Activated T-helper 2 cell treated with anti-CD3 and anti-CD28 coated beads, Interferon-gamma antibody, Interleukin-2, Interleukin-4, amounts not matched to agents 10 μg/mL and 5 μg/mL and 100 μg/mL, durations not matched to agents 14 hours and 24 hours and 36 hours (primary cell): Measurements from ENCODE around the gene DNMT3L. TPM values are rescaled to one million over a fixed set of nuclear protein-coding genes. Genes with fewer than 3 reads are reported as not detected.

ENCODE experiments used
- DNase-seq: peaks from one replicate; pipeline ENCODE4 v3.0.0; 2021; ENCODE audit warnings: low spot score
- H3K27ac Mint-ChIP-seq: one replicate; pipeline ENCODE4 v1.8.0; 2021; ENCODE audit warnings: mixed read lengths
- H3K27me3 Mint-ChIP-seq: one replicate; pipeline ENCODE4 v1.8.0; 2021; ENCODE audit warnings: low read depth, mixed read lengths
- H3K36me3 Mint-ChIP-seq: one replicate; pipeline ENCODE4 v1.8.0; 2021; ENCODE audit warnings: low read depth, mixed read lengths
- H3K4me1 Mint-ChIP-seq: one replicate; pipeline ENCODE4 v1.8.0; 2021; ENCODE audit warnings: low read depth, mixed read lengths
- H3K4me3 Mint-ChIP-seq: one replicate; pipeline ENCODE4 v1.8.0; 2021; ENCODE audit warnings: low read depth, mild to moderate bottlenecking, moderate library complexity, mixed read lengths
- H3K9me3 Mint-ChIP-seq: one replicate; pipeline ENCODE4 v1.8.0; 2021; ENCODE audit warnings: mixed read lengths
- intact Hi-C: fragments of 100-400 bp; cut with micrococcal nuclease; formaldehyde crosslinking; loops from one replicate; pipeline ENCODE4 v1.15.1; 2023
- total RNA-seq: library from RNA; stranded (reverse); gene quantifications from 2 replicates; pipeline ENCODE4 v1.2.3, GENCODE V29; 2022

DNMT3L gene
- total RNA-seq, 1 donor from 2014 or later, result not detected

DNA sequence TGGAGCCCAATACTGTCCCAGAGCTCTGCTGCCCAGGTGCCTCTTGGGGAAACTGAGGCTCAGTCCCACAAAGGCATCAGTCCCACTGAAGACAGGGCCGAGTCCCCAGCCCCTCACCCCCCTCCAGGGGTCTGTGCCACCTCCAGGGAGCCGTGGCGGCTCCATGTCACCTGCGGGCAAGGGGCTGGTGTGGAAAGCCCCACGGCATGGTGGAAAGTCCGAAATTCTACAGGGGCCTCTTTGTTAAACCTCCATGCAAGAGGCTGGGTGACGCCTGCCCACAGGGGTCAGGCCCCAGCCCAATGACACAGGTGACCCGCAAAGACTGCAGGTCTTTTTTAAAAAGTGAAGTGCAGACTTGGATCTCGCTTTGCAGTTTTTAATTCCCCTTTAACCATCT, 20.7 kb upstream of the DNMT3L start:
- intact Hi-C loops, result no loop called here
- Mint-ChIP-seq H3K4me3 (no peak overlapping the region), H3K4me1 (no peaks in the 10 kb centered on the region)

DNA sequence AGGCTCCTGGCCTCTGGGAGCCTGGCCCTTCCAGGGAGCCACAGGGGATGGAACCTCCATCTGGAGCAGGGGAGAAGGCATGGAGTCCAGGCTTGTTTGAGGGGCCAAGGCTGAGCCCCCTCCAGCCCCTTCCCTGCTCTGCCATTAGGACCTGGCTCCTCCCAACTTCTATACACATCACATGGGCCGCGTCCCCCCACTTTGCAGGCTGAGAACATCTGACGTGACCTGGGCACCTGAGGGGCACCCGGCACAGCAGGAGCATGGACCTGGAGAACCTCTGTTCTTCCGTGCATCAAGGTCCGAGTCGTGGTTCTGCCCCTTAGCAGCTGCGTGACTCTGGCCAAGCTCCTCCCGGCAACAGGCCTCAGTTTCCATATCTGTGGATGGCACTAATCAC, 20.1 kb upstream of the DNMT3L start:
- H3K4me1 Mint-ChIP-seq, result no peaks in the 10 kb centered on the region
- H3K27me3 Mint-ChIP-seq, result peaks cover 6% of the 10 kb centered on the region
- no peak for DNase-seq
- intact Hi-C loops, result no loop called here
- no peak overlapping the region for H3K4me3 Mint-ChIP-seq
- no peak overlapping the region for H3K27ac Mint-ChIP-seq
- H3K36me3 Mint-ChIP-seq, result no peaks in the 10 kb centered on the region
- no peaks in the 10 kb centered on the region for H3K9me3 Mint-ChIP-seq

More for the DNA sequence above, 20.7 kb upstream of the DNMT3L start:
- Mint-ChIP-seq H3K27me3 (peaks cover 6% of the 10 kb centered on the region), H3K27ac (no peak overlapping the region), H3K9me3 (no peaks in the 10 kb centered on the region), H3K36me3 (no peaks in the 10 kb centered on the region)
- DNase-seq, result no peak

DNA sequence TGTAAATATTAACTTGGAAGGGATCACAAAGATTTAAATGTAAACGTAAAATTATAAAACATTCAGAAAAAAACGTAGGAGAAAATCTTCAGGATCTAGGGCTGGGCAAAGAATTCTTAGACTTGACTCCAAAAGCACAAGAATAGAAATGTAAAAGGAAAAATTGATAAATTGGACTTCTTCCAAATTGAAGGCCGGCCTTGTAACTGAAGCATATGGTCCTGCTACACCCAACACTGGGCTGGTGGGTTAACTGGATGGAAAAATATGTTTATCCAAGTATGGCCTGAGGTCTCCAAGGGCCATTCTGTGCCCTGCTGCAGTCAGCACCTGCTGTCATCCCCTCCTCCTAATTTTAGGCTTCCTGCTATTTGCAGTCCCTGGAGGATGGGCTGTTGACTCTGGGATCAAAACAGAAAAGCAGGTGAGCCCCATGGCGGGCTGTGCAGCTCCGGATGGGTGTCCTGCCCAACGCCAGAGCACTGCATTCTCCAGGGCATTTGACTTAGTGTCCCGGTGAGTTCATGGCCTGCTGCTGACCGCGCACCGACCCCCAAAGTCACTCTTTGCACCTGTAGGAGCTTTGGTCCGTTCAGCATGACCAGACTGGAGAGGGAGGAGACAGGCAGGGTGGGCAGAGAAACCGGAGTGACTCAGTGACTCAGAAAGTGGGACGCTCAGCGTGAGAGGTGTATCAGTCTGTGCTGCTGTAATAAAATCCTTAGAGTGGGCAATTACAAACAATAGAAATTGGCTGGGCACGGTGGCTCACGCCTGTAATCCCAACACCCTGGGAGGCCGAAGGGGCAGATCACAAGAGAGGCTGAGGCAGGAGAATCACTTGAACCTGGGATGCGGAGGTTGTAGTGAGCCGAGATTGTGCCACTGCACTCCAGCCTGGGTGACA, 17.9 kb upstream of the DNMT3L start:
- intact Hi-C loops, result no loop called here
- no peaks in the 10 kb centered on the region for H3K36me3 Mint-ChIP-seq
- H3K4me1 Mint-ChIP-seq, result no peaks in the 10 kb centered on the region
- no peak for DNase-seq
- H3K4me3 Mint-ChIP-seq, result no peak overlapping the region
- H3K27me3 Mint-ChIP-seq, result peaks cover 17% of the 10 kb centered on the region
- H3K27ac Mint-ChIP-seq, result no peak overlapping the region
- no peaks in the 10 kb centered on the region for H3K9me3 Mint-ChIP-seq

DNA sequence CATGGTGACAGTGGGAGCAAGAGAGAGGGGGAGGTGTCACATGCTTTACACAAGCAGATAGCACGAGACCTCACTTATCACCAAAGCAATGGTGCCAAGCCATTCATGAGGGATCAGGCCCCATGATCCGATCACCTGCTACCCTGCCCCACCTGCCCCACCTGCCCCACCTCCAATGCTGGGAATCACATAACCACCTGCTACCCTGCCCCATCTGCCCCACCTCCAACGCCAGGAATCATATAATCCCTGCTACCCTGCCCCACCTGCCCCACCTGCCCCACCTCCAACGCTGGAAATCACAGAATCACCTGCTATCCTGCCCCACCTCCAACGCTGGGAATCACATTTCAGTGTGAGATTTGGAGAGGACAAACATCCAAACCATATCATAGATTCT, 13.3 kb upstream of the DNMT3L start:
- Mint-ChIP-seq H3K36me3 (no peaks in the 10 kb centered on the region), H3K4me3 (no peak overlapping the region)
- no peak for DNase-seq

DNA sequence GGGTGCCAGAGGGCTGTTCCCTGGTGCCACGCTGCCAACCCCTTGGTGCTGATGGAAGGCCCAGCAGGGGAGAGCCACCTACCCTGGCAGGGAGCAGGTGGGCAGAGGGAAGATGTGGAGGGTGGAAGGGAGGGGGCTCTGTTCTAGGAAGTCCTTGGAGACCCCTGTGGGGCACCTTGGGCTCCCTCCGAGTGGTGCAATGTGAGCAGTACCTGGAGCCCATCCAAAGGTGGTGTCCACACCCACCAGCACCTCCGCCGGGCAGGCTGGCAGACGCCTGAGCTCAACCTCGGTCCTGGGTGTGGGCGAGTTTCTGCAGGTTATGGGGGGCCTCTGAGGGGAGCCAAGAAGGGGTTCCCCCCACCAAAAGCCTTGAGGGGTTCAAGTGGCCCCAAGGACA, 11.3 kb upstream of the DNMT3L start:
- Mint-ChIP-seq H3K4me1 (no peaks in the 10 kb centered on the region), H3K27ac (no peak overlapping the region), H3K4me3 (no peak overlapping the region), H3K9me3 (no peaks in the 10 kb centered on the region), H3K27me3 (peaks cover 14% of the 10 kb centered on the region), H3K36me3 (no peaks in the 10 kb centered on the region)
- no peak for DNase-seq
- intact Hi-C loops, result no loop called here

More for the DNA sequence above, 13.3 kb upstream of the DNMT3L start:
- Mint-ChIP-seq H3K4me1 (no peaks in the 10 kb centered on the region), H3K27ac (no peak overlapping the region), H3K27me3 (peaks cover 16% of the 10 kb centered on the region), H3K9me3 (no peaks in the 10 kb centered on the region)
- intact Hi-C loops, result no loop called here

DNA sequence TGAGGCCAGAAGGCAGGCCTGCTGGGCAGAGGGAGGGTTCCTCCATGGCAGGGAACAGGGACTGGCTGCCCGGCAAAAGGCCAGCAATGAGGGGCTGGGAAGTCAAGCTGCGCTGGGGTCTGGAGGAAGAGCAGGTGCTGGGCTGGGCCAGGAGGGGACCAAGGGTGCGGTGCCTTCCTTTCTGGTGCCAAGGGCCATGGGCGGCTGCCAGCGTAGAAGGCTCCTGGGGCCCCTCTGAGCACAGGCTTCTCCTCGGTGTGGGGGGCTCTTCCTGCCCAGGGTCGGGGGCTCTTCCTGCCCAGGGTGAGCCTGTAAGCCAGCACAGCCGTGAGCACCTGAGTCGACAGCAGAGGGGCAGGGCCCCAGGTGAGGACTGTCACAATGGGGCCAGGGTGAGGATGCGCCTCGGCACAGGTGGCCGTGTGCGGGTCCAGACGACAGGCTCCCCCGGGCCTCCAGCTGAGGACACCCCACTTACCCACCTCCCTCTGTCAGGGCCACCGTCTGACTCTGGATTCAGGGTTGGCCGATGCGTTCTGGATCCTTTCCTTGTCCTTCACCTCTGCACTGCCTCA, 10.7 kb upstream of the DNMT3L start:
- Mint-ChIP-seq H3K27ac (no peak overlapping the region), H3K36me3 (no peaks in the 10 kb centered on the region), H3K4me3 (no peak overlapping the region), H3K4me1 (no peaks in the 10 kb centered on the region), H3K27me3 (peaks cover 14% of the 10 kb centered on the region), H3K9me3 (no peaks in the 10 kb centered on the region)
- intact Hi-C loops, result no loop called here
- no peak for DNase-seq

DNA sequence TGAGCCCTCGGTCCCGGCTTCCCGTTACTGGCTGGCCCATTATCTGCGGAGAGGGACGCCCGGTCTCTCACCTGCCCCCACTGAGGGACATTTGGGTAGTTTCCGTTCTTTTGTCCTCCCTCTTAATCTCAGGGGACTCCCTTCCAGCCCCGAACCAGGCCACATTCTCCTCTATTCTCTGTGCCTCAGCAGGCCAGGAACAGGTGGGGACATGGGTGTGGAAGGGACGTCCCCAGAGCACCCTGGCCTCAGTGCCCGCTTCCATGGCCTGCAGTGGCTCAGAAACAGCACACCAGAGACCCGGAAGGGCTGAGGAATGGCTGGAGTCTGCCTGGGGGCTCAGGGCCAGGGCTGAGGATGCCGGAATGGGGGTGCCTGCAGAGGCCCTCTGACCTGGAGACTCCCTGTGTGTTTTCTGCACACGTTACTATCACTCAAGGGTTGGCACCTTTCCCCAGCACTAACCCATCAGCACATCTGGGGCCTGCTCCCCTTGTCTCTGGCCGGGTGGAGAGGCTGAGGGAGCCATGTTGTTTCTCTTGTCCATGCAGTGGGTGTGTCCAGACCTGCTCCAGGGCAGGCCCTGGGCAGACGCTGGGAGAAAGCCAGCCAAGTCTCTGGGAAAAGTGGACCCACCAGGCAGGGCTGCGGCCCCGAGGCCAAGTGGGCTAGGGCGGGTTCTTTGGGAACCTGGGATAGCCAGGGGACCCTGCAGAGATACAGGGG, 10.0 kb upstream of the DNMT3L start:
- Mint-ChIP-seq H3K4me1 (no peaks in the 10 kb centered on the region), H3K4me3 (no peak overlapping the region), H3K27ac (no peak overlapping the region), H3K9me3 (no peaks in the 10 kb centered on the region), H3K36me3 (no peaks in the 10 kb centered on the region), H3K27me3 (peaks cover 14% of the 10 kb centered on the region)
- no peak for DNase-seq
- intact Hi-C loops, result no loop called here

DNA sequence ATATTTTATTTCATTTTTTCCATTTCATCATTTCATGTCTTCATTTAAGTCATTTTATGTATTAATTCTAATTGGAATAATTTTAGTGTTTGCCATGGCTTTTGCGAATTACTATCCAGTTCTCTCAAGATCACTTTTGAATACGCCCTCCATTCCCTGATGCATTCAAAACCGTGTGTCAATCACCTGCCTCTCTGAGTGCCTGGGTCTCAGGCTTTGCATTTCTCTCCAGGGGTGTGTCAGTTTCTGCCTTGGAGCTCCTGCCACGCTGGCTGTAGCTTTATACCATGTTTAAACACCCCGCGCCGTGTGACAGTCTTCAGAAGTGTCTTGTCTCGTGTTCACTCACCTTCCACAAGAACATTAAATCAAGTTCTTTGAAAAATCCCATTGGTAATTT, 7.4 kb upstream of the DNMT3L start:
- intact Hi-C loops, result no loop called here
- H3K27me3 Mint-ChIP-seq, result peaks cover 1% of the 10 kb centered on the region
- H3K4me1 Mint-ChIP-seq, result no peaks in the 10 kb centered on the region

DNA sequence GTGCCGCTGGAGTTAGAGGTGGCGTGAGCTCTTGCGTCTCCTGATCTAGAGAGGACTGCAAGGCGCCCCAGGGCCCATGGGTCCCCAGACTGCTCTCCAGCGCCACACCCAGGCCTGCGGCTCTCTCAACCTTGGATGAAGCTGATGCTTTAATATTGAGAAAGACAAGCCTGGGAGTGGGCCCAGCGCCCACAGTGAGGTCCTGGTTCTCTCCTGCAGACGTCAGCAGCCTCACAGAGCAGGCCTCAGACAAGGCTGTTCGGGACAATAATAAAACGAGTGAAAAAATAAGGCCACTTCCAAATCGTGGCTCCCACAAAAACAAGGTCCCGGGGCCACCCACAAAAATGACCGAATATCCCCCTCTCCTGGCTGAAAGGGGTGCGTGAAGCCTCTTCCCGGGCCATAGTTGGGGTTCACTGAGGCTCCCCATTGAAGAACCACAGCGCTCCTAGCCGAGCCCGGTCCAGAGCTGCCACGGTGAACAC, 6.0 kb upstream of the DNMT3L start:
- no peak overlapping the region for H3K27ac Mint-ChIP-seq
- peaks cover 1% of the 10 kb centered on the region for H3K27me3 Mint-ChIP-seq
- no peaks in the 10 kb centered on the region for H3K9me3 Mint-ChIP-seq
- no peaks in the 10 kb centered on the region for H3K4me1 Mint-ChIP-seq
- DNase-seq, result no peak
- no peak overlapping the region for H3K4me3 Mint-ChIP-seq
- intact Hi-C loops, result no loop called here
- no peaks in the 10 kb centered on the region for H3K36me3 Mint-ChIP-seq

More for the DNA sequence above, 7.4 kb upstream of the DNMT3L start:
- no peak for DNase-seq
- no peaks in the 10 kb centered on the region for H3K9me3 Mint-ChIP-seq
- no peak overlapping the region for H3K4me3 Mint-ChIP-seq
- no peak overlapping the region for H3K27ac Mint-ChIP-seq
- no peaks in the 10 kb centered on the region for H3K36me3 Mint-ChIP-seq

DNA sequence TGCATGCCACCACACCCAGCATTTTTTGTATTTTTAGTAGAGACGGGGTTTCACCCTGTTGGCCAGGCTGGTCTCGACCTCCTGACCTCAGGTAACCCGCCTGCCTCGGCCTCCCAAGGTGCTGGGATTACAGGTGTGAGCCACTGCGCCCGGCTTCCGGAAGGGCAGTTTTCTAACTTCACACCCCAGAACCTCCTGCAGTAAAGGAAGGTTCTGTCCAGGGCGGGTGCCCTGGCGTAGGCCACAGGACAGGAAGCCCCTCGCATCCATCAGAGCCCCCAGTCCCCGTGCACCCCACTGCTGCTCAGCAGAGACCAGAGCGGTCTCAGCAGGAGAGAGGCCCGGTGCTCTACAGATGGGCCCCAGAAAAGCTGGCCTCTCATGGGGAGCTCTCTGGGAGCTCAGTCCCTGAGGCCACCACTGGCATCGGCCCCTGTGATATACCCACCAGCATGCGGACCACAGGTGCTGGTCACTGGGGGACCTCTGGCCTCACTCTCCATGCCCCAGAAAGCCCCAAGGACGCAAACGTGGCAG, 4.1 kb upstream of the DNMT3L start:
- Mint-ChIP-seq H3K9me3 (no peaks in the 10 kb centered on the region), H3K4me3 (no peak overlapping the region), H3K4me1 (no peaks in the 10 kb centered on the region), H3K36me3 (no peaks in the 10 kb centered on the region), H3K27me3 (peaks cover 1% of the 10 kb centered on the region), H3K27ac (no peak overlapping the region)
- intact Hi-C loops, result no loop called here
- DNase-seq, result no peak

DNA sequence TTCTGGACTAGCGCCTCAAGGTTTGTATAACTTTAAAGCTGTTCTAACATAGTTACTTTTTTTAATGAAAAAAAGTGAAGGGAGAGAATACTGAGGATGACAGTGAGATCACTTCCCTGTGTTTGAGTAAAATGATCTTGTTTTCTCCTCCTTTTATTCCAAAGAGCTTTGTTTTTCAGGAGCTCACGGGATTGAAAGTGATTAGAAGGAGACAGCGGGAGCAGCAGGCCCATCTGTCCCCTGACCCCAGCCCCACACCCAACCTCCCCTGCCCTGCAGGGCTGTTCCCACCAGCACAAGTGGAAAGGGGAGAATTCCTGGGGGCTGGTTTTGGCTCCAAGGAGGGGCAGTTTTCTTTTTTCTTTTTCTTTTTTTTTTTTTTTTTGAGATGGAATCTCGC, 2.1 kb upstream of the DNMT3L start:
- Mint-ChIP-seq H3K27ac (no peak overlapping the region), H3K36me3 (no peaks in the 10 kb centered on the region), H3K9me3 (no peaks in the 10 kb centered on the region), H3K4me3 (no peak overlapping the region), H3K4me1 (no peaks in the 10 kb centered on the region), H3K27me3 (peaks cover 2% of the 10 kb centered on the region)
- DNase-seq, result no peak
- intact Hi-C loops, result no loop called here

DNA sequence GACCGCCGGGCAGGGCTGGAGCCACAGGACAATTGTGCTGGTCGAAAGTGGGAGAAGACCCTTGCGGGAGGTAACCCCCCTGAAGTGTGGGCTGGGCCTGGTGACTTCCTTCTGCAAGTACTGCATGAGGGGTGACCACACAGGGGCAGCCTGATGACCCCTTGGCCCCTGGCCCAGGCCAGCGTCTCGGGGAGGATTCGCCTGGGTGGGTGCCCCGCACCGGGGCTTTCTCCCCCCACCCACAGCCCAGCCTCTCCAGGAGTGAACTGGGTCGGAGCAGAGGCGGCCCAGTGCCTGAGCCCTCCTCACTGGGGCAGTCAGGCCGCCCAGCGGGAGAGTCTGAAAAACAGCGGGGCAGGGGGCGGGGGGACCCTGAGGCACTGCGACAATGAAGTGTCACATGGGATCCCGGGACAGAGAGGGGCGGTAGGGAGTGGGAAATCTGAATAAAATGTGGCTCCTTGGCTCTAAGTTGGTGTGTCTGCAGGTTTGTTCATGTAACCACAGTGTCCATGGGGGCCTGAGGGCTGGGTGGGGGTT, 1.6 kb upstream of the DNMT3L start:
- no peaks in the 10 kb centered on the region for H3K36me3 Mint-ChIP-seq
- no peak for DNase-seq
- no peaks in the 10 kb centered on the region for H3K4me1 Mint-ChIP-seq
- H3K9me3 Mint-ChIP-seq, result no peaks in the 10 kb centered on the region
- intact Hi-C loops, result no loop called here
- H3K4me3 Mint-ChIP-seq, result no peak overlapping the region
- peaks cover 2% of the 10 kb centered on the region for H3K27me3 Mint-ChIP-seq
- no peak overlapping the region for H3K27ac Mint-ChIP-seq
